Measurements from ENCODE around the gene ZNF512.

- TF ChIP-seq POLR2A (IDR thresholded peaks at IDR 0.05) (no peak), CTCF (IDR thresholded peaks at IDR 0.05) (no peak)
Measured at GRCh38 chr2:27559228-27559627, 23.6 kb upstream of the ZNF512 start.

All from uterus (tissue), 2 donors.